Bronchial epithelial cell (primary cell): ENCODE results near the gene SIL1. TPM values are rescaled to one million over a fixed set of nuclear protein-coding genes. Genes with fewer than 3 reads are reported as not detected.

Experiments
- DNase-seq: peaks from one replicate; pipeline ENCODE4 v3.0.0-alpha.2; 2010; ENCODE audit warnings: low read depth
- FAIRE-seq: peaks from 2 replicates; lab custom pipeline; 2011; peaks lifted over from hg19 to GRCh38; lab: Jason Lieb, UNC
- H3K27me3 ChIP-seq: 2 replicates; pipeline ENCODE4 v1.5.1; 2011; ENCODE audit warnings: low read length; ENCODE audit not compliant: control insufficient read depth, insufficient read depth
- H3K36me3 ChIP-seq: 2 replicates; pipeline ENCODE4 v1.5.1; 2011; ENCODE audit warnings: low read length; ENCODE audit not compliant: control insufficient read depth, insufficient read depth
- H3K4me3 ChIP-seq: 2 replicates; pipeline ENCODE4 v1.5.1; 2011; ENCODE audit warnings: mild to moderate bottlenecking, low read depth, low read length, control low read depth
- total RNA-seq: library from RNA; depleted of rRNA; stranded (reverse); fragments of >200 nt; gene quantifications from 2 replicates; pipeline ENCODE4 v1.2.1, GENCODE V29; 2014
- TF ChIP-seq, protein P1 (sequence below): IDR thresholded peaks from 2 replicates; pipeline ENCODE4 v1.5.1; 2011; ENCODE audit warnings: mild to moderate bottlenecking, moderate library complexity, low read length, control low read depth, inconsistent platforms; ENCODE audit not compliant: insufficient read depth, severe bottlenecking

Gene SIL1
- total RNA-seq, 1 donor from 2014 or later = 85.3 TPM

DNA sequence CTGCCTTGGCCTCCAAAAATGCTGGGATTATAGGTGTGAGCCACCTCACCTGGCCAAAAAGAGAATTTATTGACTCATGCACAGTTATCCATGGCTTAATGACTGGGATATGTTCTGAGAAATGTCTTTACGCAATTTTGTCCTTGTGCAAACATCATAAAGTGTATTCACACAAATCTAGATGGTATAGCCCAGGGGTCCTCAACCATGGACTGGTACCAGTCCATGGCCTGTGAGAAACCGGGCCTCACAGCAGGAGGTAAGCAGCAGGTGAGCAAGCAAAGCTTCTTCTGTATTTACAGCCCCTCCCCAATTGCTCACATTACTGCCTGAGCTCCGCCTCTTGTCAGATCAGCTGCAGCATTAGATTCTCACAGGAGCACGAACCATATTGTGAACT is 12.4 kb upstream of the SIL1 start:
- TF ChIP-seq, protein P1, sequence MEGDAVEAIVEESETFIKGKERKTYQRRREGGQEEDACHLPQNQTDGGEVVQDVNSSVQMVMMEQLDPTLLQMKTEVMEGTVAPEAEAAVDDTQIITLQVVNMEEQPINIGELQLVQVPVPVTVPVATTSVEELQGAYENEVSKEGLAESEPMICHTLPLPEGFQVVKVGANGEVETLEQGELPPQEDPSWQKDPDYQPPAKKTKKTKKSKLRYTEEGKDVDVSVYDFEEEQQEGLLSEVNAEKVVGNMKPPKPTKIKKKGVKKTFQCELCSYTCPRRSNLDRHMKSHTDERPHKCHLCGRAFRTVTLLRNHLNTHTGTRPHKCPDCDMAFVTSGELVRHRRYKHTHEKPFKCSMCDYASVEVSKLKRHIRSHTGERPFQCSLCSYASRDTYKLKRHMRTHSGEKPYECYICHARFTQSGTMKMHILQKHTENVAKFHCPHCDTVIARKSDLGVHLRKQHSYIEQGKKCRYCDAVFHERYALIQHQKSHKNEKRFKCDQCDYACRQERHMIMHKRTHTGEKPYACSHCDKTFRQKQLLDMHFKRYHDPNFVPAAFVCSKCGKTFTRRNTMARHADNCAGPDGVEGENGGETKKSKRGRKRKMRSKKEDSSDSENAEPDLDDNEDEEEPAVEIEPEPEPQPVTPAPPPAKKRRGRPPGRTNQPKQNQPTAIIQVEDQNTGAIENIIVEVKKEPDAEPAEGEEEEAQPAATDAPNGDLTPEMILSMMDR = no peak
- H3K27me3 ChIP-seq = no peaks in the 10 kb centered on the region
- no peak for FAIRE-seq
- DNase-seq = no peak
- no peaks in the 10 kb centered on the region for H3K36me3 ChIP-seq
- H3K4me3 ChIP-seq = no peak overlapping the region

DNA sequence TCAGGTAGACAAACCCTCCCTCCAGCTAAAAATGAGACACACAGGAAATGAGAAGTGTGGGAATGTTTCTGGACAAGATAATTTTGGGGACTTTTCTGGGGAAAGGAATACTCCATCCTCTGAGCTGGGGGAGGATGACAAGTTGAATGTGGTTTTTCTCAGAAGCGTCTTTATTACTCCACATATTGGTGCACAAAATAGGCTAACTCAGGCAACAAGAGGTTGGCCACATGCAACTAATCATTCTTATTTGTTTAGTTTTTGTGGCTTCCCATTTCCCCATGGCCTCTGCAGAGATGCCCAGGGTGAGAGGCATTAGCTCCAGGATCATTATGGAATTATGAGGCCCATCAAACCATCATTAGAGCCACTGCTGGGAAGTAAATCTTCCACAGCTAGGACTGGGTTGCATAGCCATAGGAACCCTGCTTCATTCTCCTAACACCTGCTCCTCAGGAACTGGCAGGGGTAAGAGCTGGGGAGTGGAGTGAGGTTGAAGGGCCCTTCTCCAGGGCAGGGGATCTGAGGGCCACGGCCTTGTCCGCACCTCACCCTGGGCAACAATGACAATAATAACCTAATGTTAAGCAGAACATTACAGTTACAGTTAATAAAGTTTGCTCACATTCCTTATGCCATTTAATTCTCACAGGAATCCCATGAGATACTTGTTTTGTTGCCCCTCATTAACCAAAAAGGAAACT is 9.3 kb upstream of the SIL1 start:
- H3K27me3 ChIP-seq = no peaks in the 10 kb centered on the region
- DNase-seq (no peak), FAIRE-seq (no peak)
- H3K36me3 ChIP-seq = no peaks in the 10 kb centered on the region
- H3K4me3 ChIP-seq = no peak overlapping the region
- TF ChIP-seq, protein P1 = no peak

DNA sequence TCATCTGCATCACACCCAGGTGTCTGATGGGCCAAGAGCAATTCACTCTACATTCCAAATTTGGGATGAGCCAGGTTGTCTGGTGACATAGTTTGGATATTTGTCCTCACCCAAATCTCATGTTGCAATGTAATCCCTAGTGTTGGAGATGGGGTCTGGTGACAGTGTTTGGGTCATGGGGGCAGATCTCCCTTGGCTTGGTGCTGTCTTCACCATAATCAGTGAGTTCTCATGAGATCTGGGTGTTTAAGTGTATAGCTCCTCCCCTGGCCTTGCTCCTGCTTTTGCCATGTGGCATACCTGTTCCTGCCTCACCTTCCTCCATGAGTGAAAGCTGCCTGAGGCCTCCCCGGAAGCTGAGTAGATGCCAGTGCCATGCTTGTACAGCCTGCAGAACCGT is 7.4 kb upstream of the SIL1 start:
- H3K4me3 ChIP-seq = no peak overlapping the region
- no peak for DNase-seq
- TF ChIP-seq, protein P1 = no peak
- H3K27me3 ChIP-seq = no peaks in the 10 kb centered on the region
- no peak for FAIRE-seq
- no peaks in the 10 kb centered on the region for H3K36me3 ChIP-seq

DNA sequence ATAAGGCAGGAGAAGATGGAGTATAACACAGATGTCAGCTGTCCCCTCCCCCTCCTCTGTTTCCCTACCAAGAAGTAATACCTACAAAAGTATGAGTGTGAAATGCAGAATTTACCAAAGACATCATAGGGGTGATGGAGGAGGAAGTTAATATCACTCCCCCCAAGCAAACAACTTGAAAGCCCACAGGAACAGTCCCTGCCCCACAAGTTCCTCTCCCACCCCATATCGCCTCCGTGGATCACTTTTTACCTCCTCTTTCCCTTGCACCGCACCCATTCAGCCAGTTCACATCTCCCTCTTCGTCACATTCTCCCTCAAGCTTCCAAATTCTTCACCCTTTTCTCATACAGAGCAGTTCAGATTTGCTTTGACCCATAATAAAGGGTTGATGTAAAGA is 7.0 kb upstream of the SIL1 start:
- TF ChIP-seq, protein P1 = no peak
- DNase-seq (no peak), FAIRE-seq (no peak)
- no peaks in the 10 kb centered on the region for H3K36me3 ChIP-seq
- no peak overlapping the region for H3K4me3 ChIP-seq
- H3K27me3 ChIP-seq = no peaks in the 10 kb centered on the region

DNA sequence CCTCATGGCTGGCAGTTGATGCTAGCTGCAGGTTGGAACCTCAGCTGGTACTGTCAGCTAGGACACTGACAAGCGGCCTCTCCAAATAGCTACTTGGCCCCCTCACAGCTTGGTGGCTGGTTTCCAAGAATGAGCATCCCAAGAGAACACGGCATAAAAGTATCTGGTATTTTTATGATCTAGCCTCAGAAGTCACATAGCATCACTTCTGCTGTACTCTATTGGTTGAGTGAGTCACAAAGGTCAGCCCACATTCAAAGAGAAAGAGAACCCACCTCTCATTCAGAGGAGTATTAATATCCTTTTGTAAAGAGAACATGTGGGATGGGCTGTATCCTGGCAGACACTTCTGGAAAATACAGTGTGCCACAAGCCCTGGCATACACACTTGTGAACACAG is 6.0 kb upstream of the SIL1 start:
- no peak overlapping the region for H3K4me3 ChIP-seq
- H3K36me3 ChIP-seq = no peaks in the 10 kb centered on the region
- no peaks in the 10 kb centered on the region for H3K27me3 ChIP-seq
- no peak for DNase-seq
- no peak for FAIRE-seq
- TF ChIP-seq, protein P1 = no peak

DNA sequence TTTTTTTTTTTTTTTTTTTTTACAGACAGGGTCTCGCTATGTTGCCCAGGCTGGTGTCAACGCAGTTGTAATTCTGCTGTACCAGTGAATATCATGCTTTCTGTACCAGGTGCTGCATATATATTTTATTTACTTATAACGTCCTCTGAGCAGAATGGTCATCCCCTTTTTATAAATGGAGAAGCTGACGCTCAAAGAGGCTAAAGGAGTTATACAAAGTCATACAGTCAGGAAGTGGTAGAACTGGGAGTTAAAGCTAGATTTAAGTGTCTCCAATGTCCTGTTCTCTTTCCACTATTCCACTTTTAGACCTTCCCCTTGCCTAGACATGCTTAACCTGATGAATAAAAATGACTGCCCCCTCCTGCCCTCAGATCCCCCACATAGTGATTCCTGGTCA is 1.2 kb upstream of the SIL1 start:
- FAIRE-seq (no peak), DNase-seq (no peak)
- Histone ChIP-seq H3K4me3 (no peak overlapping the region), H3K36me3 (peaks cover 3% of the 10 kb centered on the region), H3K27me3 (no peaks in the 10 kb centered on the region)
- TF ChIP-seq, protein P1 = no peak
